SH-SY5Y (cell line): ENCODE data around the gene PARP12.

ENCODE experiments used
- GATA2 ChIP-seq: IDR thresholded peaks from 2 replicates; pipeline ENCODE4 v1.6.1; 2011; ENCODE audit warnings: mild to moderate bottlenecking, low read depth, low read length
- GATA3 ChIP-seq: IDR thresholded peaks from 2 replicates; pipeline ENCODE4 v1.6.1; 2011; ENCODE audit warnings: low read depth, mild to moderate bottlenecking, low read length, moderate library complexity

DNA sequence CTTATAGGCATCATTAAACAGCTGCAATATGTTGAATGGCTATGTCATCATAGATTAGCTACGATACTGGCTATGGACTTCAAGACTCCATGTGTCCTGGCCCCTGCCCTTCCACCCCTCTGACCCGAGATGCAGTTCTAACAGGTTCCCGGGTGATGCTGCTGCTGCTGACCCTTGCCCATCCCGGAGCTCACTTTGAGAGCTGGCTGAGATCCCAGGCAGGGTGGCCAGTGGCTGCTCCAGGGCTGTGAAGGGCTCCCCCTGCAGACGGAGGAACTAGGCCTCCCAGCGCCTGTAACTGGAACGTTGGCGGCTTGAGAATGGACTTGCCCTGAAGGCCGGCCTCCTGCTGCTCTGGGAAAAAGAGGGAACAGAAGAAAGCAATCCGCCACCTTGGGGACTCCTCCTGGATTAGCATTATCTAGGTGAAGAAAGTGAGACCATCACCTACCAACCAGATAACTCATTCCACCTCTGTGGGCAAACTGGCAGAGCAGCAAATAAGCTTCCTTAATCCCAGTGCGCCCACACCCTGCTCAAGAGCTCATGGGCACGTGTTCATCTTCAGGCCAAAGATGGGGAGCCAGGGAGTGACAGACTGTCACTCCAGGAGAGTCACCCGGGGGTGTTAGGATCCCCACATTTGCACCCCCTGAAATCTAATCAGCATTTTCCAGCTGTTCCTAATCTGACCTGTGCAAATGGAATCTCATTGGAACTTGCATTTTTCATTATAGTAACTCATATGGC lies 56.8 kb downstream of the PARP12 start:
- TF ChIP-seq GATA3 = no peak
- no peak for TF ChIP-seq GATA2
